SK-N-SH (cell line): ENCODE results near the gene BMF. TPM values are rescaled to one million over a fixed set of nuclear protein-coding genes. Genes with fewer than 3 reads are reported as not detected.

Experiments used
- CTCF ChIA-PET: fragments of 300-600, 350-600 bp; formaldehyde crosslinking; extraction: SDS; loops from one replicate; lab custom pipeline; 2021; lab: Yijun Ruan, JAX
- POLR2A ChIA-PET: fragments of 350-600 bp; sonication (Branson Sonifier 250); formaldehyde crosslinking; extraction: SDS; loops from one replicate; lab custom pipeline; 2020; ENCODE audit warnings: antibody characterized with exemption, inconsistent platforms; lab: Yijun Ruan, JAX
- DNase-seq: peaks from one replicate; pipeline ENCODE4 v3.0.0; 2012
- H2AFZ ChIP-seq: fragments of 200-600 bp; sonication (generic); 2 replicates; pipeline ENCODE4 v1.8.1; 2016; ENCODE audit warnings: antibody characterized with exemption, mild to moderate bottlenecking, low read depth
- H3F3A ChIP-seq: fragments of 200-600 bp; sonication (generic); replicated peaks from 2 replicates; pipeline ENCODE3; 2016; ENCODE audit warnings: antibody characterized with exemption, mild to moderate bottlenecking; ENCODE audit not compliant: insufficient read depth
- H3K27ac ChIP-seq, 2 experiments: fragments of 200-500 bp in 1 of 2; fragments of 200-600 bp in 1 of 2; sonication (Bioruptor generic) in 1 of 2; sonication (generic), shearing (Covaris generic) in 1 of 2; 2 replicates each; pipeline versions ENCODE4 v1.5.1 to v1.6.1; 2014 to 2016; ENCODE audit warnings: low read depth in 2 of 2, inconsistent platforms in 1 of 2, low read length in 1 of 2, mild to moderate bottlenecking in 1 of 2, mixed read lengths in 1 of 2
- H3K27me3 ChIP-seq: fragments of 200-600 bp; sonication (generic), shearing (Covaris generic); 2 replicates; pipeline ENCODE4 v1.6.1; 2016; ENCODE audit warnings: mixed run types; ENCODE audit not compliant: insufficient read depth
- H3K36me3 ChIP-seq, 2 experiments: fragments of 200-500 bp in 1 of 2; fragments of 200-600 bp in 1 of 2; sonication (Bioruptor generic) in 1 of 2; sonication (generic) in 1 of 2; replicated peaks in 1 of 2; 2 replicates each; pipeline versions ENCODE3 to v1.5.1; 2014 to 2016; ENCODE audit warnings: low read length in 1 of 2, mild to moderate bottlenecking in 1 of 2; ENCODE audit not compliant: insufficient read depth in 2 of 2, control insufficient read depth in 1 of 2
- H3K4me1 ChIP-seq, 2 experiments: fragments of 200-500 bp in 1 of 2; fragments of 200-600 bp in 1 of 2; sonication (Bioruptor generic) in 1 of 2; sonication (generic), shearing (Covaris generic) in 1 of 2; 2 replicates each; pipeline versions ENCODE4 v1.5.1 to v1.6.1; 2014 to 2016; ENCODE audit warnings: low read depth in 1 of 2, low read length in 1 of 2, mixed run types in 1 of 2; ENCODE audit not compliant: insufficient read depth in 2 of 2, control insufficient read depth in 1 of 2
- H3K4me2 ChIP-seq: fragments of 200-600 bp; sonication (generic), shearing (Covaris generic); 2 replicates; pipeline ENCODE4 v1.6.1; 2017; ENCODE audit warnings: mixed run types
- H3K4me3 ChIP-seq, 2 experiments: fragments of 200-500 bp in 1 of 2; fragments of 200-600 bp in 1 of 2; sonication (Bioruptor generic) in 1 of 2; sonication (generic), shearing (Covaris generic) in 1 of 2; 2 replicates each; pipeline versions ENCODE4 v1.5.1 to v1.8.1; 2014 to 2016; ENCODE audit warnings: low read depth in 2 of 2, inconsistent platforms in 1 of 2, low read length in 1 of 2, mild to moderate bottlenecking in 1 of 2, mixed read lengths in 1 of 2, moderate library complexity in 1 of 2
- H3K79me2 ChIP-seq: fragments of 200-600 bp; sonication (generic); 2 replicates; pipeline ENCODE4 v1.8.1; 2017; ENCODE audit warnings: mild to moderate bottlenecking; ENCODE audit not compliant: insufficient read depth
- H3K9ac ChIP-seq: fragments of 200-600 bp; sonication (generic); 2 replicates; pipeline ENCODE4 v1.6.1; 2017; ENCODE audit warnings: mixed run types
- H3K9me2 ChIP-seq: fragments of 200-600 bp; sonication (generic); 2 replicates; pipeline ENCODE4 v1.6.1; 2017; ENCODE audit warnings: mixed run types
- H3K9me3 ChIP-seq: fragments of 200-600 bp; sonication (generic); 2 replicates; pipeline ENCODE4 v1.6.1; 2017; ENCODE audit warnings: mixed run types, mild to moderate bottlenecking, moderate library complexity
- H4K20me1 ChIP-seq: fragments of 200-600 bp; sonication (generic); 2 replicates; pipeline ENCODE4 v1.6.1; 2017; ENCODE audit warnings: mild to moderate bottlenecking, mixed run types; ENCODE audit not compliant: insufficient read depth
- ELF1 ChIP-seq: IDR thresholded peaks from 2 replicates; pipeline ENCODE4 v1.4.0; 2012
- EP300 ChIP-seq, 2 experiments: IDR thresholded peaks; 2 replicates each; pipeline versions ENCODE4 v1.4.0 to v1.6.1; 2012; ENCODE audit warnings: borderline replicate concordance in 1 of 2, low read depth in 1 of 2, low read length in 1 of 2
- EZH2phosphoT487 ChIP-seq: fragments of 200-600 bp; sonication (generic); IDR thresholded peaks from 2 replicates; pipeline ENCODE4 v1.6.1; 2017; ENCODE audit warnings: low read depth, mixed run types, mild to moderate bottlenecking, antibody characterized with exemption, moderate library complexity, borderline replicate concordance
- FOXJ3 ChIP-seq: sonication (generic); formaldehyde crosslinking; IDR thresholded peaks from 2 replicates; pipeline ENCODE4 v1.5.1; 2020; ENCODE audit warnings: mild to moderate bottlenecking, missing genetic modification reagents
- FOXM1 ChIP-seq: IDR thresholded peaks from 2 replicates; pipeline ENCODE4 v1.4.0; 2012; ENCODE audit warnings: low read depth, mild to moderate bottlenecking
- GATA2 ChIP-seq: sonication (generic); formaldehyde crosslinking; IDR thresholded peaks from 2 replicates; pipeline ENCODE4 v1.5.0; 2020; ENCODE audit warnings: mild to moderate bottlenecking, missing genetic modification reagents
- JUND ChIP-seq: IDR thresholded peaks from 2 replicates; pipeline ENCODE4 v1.4.0; 2012
- MAX ChIP-seq: IDR thresholded peaks from 2 replicates; pipeline ENCODE4 v1.4.0; 2012; ENCODE audit warnings: low read depth
- MEF2A ChIP-seq: IDR thresholded peaks from 2 replicates; pipeline ENCODE4 v1.4.0; 2012; ENCODE audit warnings: low read depth, borderline replicate concordance
- NFIC ChIP-seq: IDR thresholded peaks from 2 replicates; pipeline ENCODE4 v1.4.0; 2012; ENCODE audit warnings: borderline replicate concordance
- NRF1 ChIP-seq: IDR thresholded peaks from 2 replicates; pipeline ENCODE4 v1.6.1; 2012; ENCODE audit warnings: low read depth, mild to moderate bottlenecking, low read length
- PBX3 ChIP-seq: IDR thresholded peaks from 2 replicates; pipeline ENCODE4; 2012
- RCOR1 ChIP-seq: fragments of 150-350 bp; IDR thresholded peaks from 2 replicates; pipeline ENCODE4 v1.6.1; 2017; ENCODE audit warnings: antibody characterized with exemption, low read length
- REST ChIP-seq: IDR thresholded peaks from 2 replicates; pipeline ENCODE4 v1.6.1; 2012; ENCODE audit warnings: mild to moderate bottlenecking, low read depth, low read length, moderate library complexity
- RFX5 ChIP-seq: IDR thresholded peaks from 2 replicates; pipeline ENCODE4 v1.6.1; 2012; ENCODE audit warnings: mild to moderate bottlenecking, improper control_type of control experiment, low read length
- RXRA ChIP-seq: IDR thresholded peaks from 2 replicates; pipeline ENCODE4 v1.4.0; 2012; ENCODE audit warnings: low read depth, mild to moderate bottlenecking, borderline replicate concordance
- SIN3A ChIP-seq: IDR thresholded peaks from 2 replicates; pipeline ENCODE4 v1.6.1; 2012; ENCODE audit warnings: low read depth, mild to moderate bottlenecking, low read length, moderate library complexity, borderline replicate concordance
- TCF12 ChIP-seq: IDR thresholded peaks from 2 replicates; pipeline ENCODE4 v1.4.0; 2012
- USF1 ChIP-seq: IDR thresholded peaks from 2 replicates; pipeline ENCODE4 v1.4.0; 2012; ENCODE audit warnings: low read depth, borderline replicate concordance
- YY1 ChIP-seq: IDR thresholded peaks from 2 replicates; pipeline ENCODE4 v1.4.0; 2012; ENCODE audit warnings: low read depth, mild to moderate bottlenecking
- WGBS: methylation state at CpG from one replicate; pipeline ENCODE4 v1.1.6; 2017; ENCODE audit warnings: low lambda C conversion rate; 5-methylcytosine and 5-hydroxymethylcytosine counted together
- polyA plus RNA-seq, 3 experiments: library from polyadenylated mRNA; depleted of rRNA; stranded (reverse); fragments of >200 nt; gene quantifications; 2 replicates each; pipeline ENCODE4 v1.2.3, GENCODE V29; 2012

Gene BMF
- polyA plus RNA-seq, 1 of the 3 experiments (the other 2 are of a cell fraction): 0.72 TPM

GRCh38 chr15:40133544-40133943 lies 24.9 kb upstream of the BMF start:
- Histone ChIP-seq H3K9me3 (no peaks in the 10 kb centered on the region), H3K4me3 (no peak overlapping the region), H3F3A (no peaks in the 10 kb centered on the region), H4K20me1 (no peaks in the 10 kb centered on the region), H3K36me3 (no peaks in the 10 kb centered on the region), H3K27me3 (peaks cover 6% of the 10 kb centered on the region; the same call in 1 of the 2 replicates), H2AFZ (no peak overlapping the region), H3K27ac (no peak overlapping the region), H3K79me2 (no peaks in the 10 kb centered on the region), H3K9ac (no peak overlapping the region), H3K4me2 (no peak overlapping the region), H3K9me2 (no peaks in the 10 kb centered on the region), H3K4me1 (no peaks in the 10 kb centered on the region)
- no peak for TF ChIP-seq FOXM1
- TF ChIP-seq EP300 (IDR thresholded peaks at IDR 0.05; ENCODE audit: borderline replicate concordance in 1 of 2, low read depth in 1 of 2, low read length in 1 of 2): no peak
- no peak for TF ChIP-seq MAX
- no peak for TF ChIP-seq RFX5
- no peak for TF ChIP-seq PBX3
- TF ChIP-seq USF1: no peak
- no peak for TF ChIP-seq JUND
- TF ChIP-seq MEF2A: no peak
- no peak for TF ChIP-seq EZH2phosphoT487
- TF ChIP-seq NRF1: no peak
- TF ChIP-seq TCF12: no peak
- CTCF ChIA-PET: no interaction called here
- POLR2A ChIA-PET: no interaction called here
- WGBS: 92% methylated on average over 13 of the region's 13 CpGs
- DNase-seq: no peak

GRCh38 chr15:40130799-40131502 lies 22.3 kb upstream of the BMF start:
- Histone ChIP-seq H3K27ac (no peak overlapping the region), H4K20me1 (no peaks in the 10 kb centered on the region), H3K9me2 (no peaks in the 10 kb centered on the region), H3K4me2 (no peak overlapping the region), H3K79me2 (no peaks in the 10 kb centered on the region), H3F3A (no peaks in the 10 kb centered on the region), H3K27me3 (peaks cover 20% of the 10 kb centered on the region; the same call in 1 of the 2 replicates), H3K36me3 (no peaks in the 10 kb centered on the region), H3K9me3 (no peaks in the 10 kb centered on the region), H2AFZ (no peak overlapping the region), H3K9ac (no peak overlapping the region), H3K4me1 (no peaks in the 10 kb centered on the region), H3K4me3 (no peak overlapping the region)
- WGBS: 55% methylated on average over 19 of the region's 19 CpGs
- ChIA-PET CTCF (no interaction called here), POLR2A (no interaction called here)
- no peak for DNase-seq
- TF ChIP-seq RXRA (no peak), ELF1 (no peak), REST (no peak), RFX5 (no peak), RCOR1 (no peak), NFIC (no peak), SIN3A (no peak), EZH2phosphoT487 (no peak), YY1 (no peak), GATA2 (no peak), FOXJ3 (CRISPR knock-in tag) (no peak)
